B cell (primary cell): ENCODE results near the gene ANKS1A. TPM values are rescaled to one million over a fixed set of nuclear protein-coding genes. Genes with fewer than 3 reads are reported as not detected.
"Not testable (repeated sequence)": the region's sequence is repeated elsewhere in the genome, so short reads cannot be mapped to it uniquely, and the experiment has no call there.

ENCODE experiments used
- ATAC-seq: fragments of 200-7000 bp; cut with Tn5 transposase; one replicate; pipeline ENCODE4 v1.10.0; 2021; ENCODE audit warnings: low read depth, mild to moderate bottlenecking, moderate number of reproducible peaks, moderate library complexity
- CTCF ChIA-PET: fragments of 350-600 bp; sonication (Branson Sonifier 250); formaldehyde crosslinking; loops from one replicate; lab custom pipeline; 2021; ENCODE audit warnings: antibody characterized with exemption, inconsistent platforms; lab: Charles Lee
- POLR2A ChIA-PET: fragments of 350-600 bp; sonication (Branson Sonifier 250); formaldehyde crosslinking; loops from one replicate; lab custom pipeline; 2021; ENCODE audit warnings: antibody characterized with exemption; lab: Charles Lee
- DNase-seq: peaks from one replicate; pipeline ENCODE4 v3.0.0; 2013
- H2AFZ ChIP-seq: 2 replicates; pipeline ENCODE4 v1.6.1; 2012; ENCODE audit warnings: mild to moderate bottlenecking, low read depth, low read length; ENCODE audit not compliant: insufficient read depth, poor library complexity, severe bottlenecking
- H3K27ac ChIP-seq, 2 donors: 1 replicate in 1 of 2; 2 replicates in 1 of 2; pipeline ENCODE4 v1.5.1; 2012 to 2013; ENCODE audit warnings: low read length in 2 of 2, mild to moderate bottlenecking in 2 of 2, moderate library complexity in 1 of 2
- H3K27me3 ChIP-seq, 4 experiments: fragments of 200-600 bp in 1 of 4; sonication (generic) in 1 of 4; replicated peaks in 1 of 4; 1 replicate in 2 of 4; 2 replicates in 2 of 4; pipeline versions ENCODE4 v1.6.1 to v1.7.0; 2013 to 2016; ENCODE audit warnings: low read length in 3 of 4, mild to moderate bottlenecking in 2 of 4, mixed read lengths in 1 of 4, moderate library complexity in 1 of 4; ENCODE audit not compliant: insufficient read depth in 4 of 4, control insufficient read depth in 3 of 4; ENCODE audit errors: control extremely low read depth in 1 of 4
- H3K36me3 ChIP-seq, 2 experiments: replicated peaks in 1 of 2; 1 replicate in 1 of 2; 2 replicates in 1 of 2; pipeline versions ENCODE4 v1.6.1 to v1.7.1; 2013; ENCODE audit warnings: low read length in 1 of 2; ENCODE audit not compliant: insufficient read depth in 2 of 2, control insufficient read depth in 1 of 2; ENCODE audit errors: control extremely low read depth in 1 of 2, extremely low read depth in 1 of 2
- H3K4me1 ChIP-seq, 2 donors: fragments of 200-600 bp in 1 of 2; sonication (generic) in 1 of 2; 1 replicate in 1 of 2; 2 replicates in 1 of 2; pipeline versions ENCODE4 v1.5.1 to v1.6.1; 2013 to 2017; ENCODE audit warnings: low read length in 2 of 2; ENCODE audit not compliant: control insufficient read depth in 2 of 2, insufficient read depth in 2 of 2
- H3K4me2 ChIP-seq: replicated peaks from 2 replicates; pipeline ENCODE3; 2012; ENCODE audit warnings: mild to moderate bottlenecking, low read depth, low read length; ENCODE audit not compliant: poor library complexity, severe bottlenecking
- H3K4me3 ChIP-seq, 5 experiments: fragments of 200-600 bp in 1 of 5; sonication (generic) in 1 of 5; 1 replicate in 3 of 5; 2 replicates in 2 of 5; pipeline versions ENCODE4 v1.5.1 to v1.7.0; 2011 to 2016; ENCODE audit warnings: low read length in 4 of 5, mild to moderate bottlenecking in 4 of 5, low read depth in 2 of 5, control low read depth in 1 of 5, moderate library complexity in 1 of 5; ENCODE audit not compliant: insufficient read depth in 1 of 5; ENCODE audit errors: control extremely low read depth in 1 of 5, extremely low read depth in 1 of 5
- H3K79me2 ChIP-seq: fragments of 200-600 bp; sonication (generic); one replicate; pipeline ENCODE4 v1.6.0; 2016; ENCODE audit warnings: low read length; ENCODE audit not compliant: control insufficient read depth, insufficient read depth
- H3K9ac ChIP-seq: fragments of 200-600 bp; sonication (generic); 2 replicates; pipeline ENCODE4 v1.6.1; 2017; ENCODE audit warnings: mild to moderate bottlenecking, low read length, moderate library complexity
- H3K9me3 ChIP-seq, 3 donors: one replicate each; pipeline versions ENCODE4 v1.6.1 to v1.7.1; 2013; ENCODE audit warnings: low read length in 2 of 3; ENCODE audit not compliant: control insufficient read depth in 2 of 3, insufficient read depth in 1 of 3; ENCODE audit errors: control extremely low read depth in 1 of 3
- H4K20me1 ChIP-seq: 2 replicates; pipeline ENCODE4 v1.6.0; 2012; ENCODE audit warnings: mild to moderate bottlenecking, low read length; ENCODE audit not compliant: insufficient read depth, control insufficient read depth, poor library complexity, severe bottlenecking
- H3K27ac Mint-ChIP-seq: one replicate; pipeline ENCODE4 v1.8.0; 2021; ENCODE audit warnings: mixed read lengths
- H3K27me3 Mint-ChIP-seq: one replicate; pipeline ENCODE4 v1.8.0; 2021; ENCODE audit warnings: mixed read lengths
- H3K4me1 Mint-ChIP-seq: one replicate; pipeline ENCODE4 v1.8.0; 2021; ENCODE audit warnings: mixed read lengths
- H3K4me3 Mint-ChIP-seq: one replicate; pipeline ENCODE4 v1.8.0; 2021; ENCODE audit warnings: mixed read lengths
- H3K9me3 Mint-ChIP-seq: one replicate; pipeline ENCODE4 v1.8.0; 2022; ENCODE audit warnings: mixed read lengths; ENCODE audit not compliant: insufficient read depth
- CTCF ChIP-seq: fragments of 200-600 bp; IDR thresholded peaks from one replicate; pipeline ENCODE4 v1.8.0; 2022; ENCODE audit warnings: antibody characterized with exemption, mild to moderate bottlenecking
- EZH2 ChIP-seq: IDR thresholded peaks from 2 replicates; pipeline ENCODE4 v1.6.1; 2012; ENCODE audit warnings: borderline replicate concordance, low read depth, mild to moderate bottlenecking, moderate library complexity, low read length; ENCODE audit not compliant: insufficient read depth, poor library complexity, severe bottlenecking
- whole genome bisulfite sequencing: methylation state at CpG from one replicate; pipeline ENCODE4 v1.1.5; 2013; ENCODE audit warnings: missing lambda C conversion rate; ENCODE audit not compliant: insufficient coverage; 5-methylcytosine and 5-hydroxymethylcytosine counted together
- intact Hi-C: fragments of 100-400 bp; cut with micrococcal nuclease; formaldehyde crosslinking; loops from one replicate; pipeline ENCODE4 v1.10.0; 2022
- polyA plus RNA-seq: library from polyadenylated mRNA; depleted of rRNA; stranded (reverse); fragments of >200 nt; gene quantifications from 2 replicates; pipeline ENCODE4 v1.2.3, GENCODE V29; 2012
- total RNA-seq, 2 donors: library from RNA; stranded (reverse); fragments of 120-200 nt in 1 of 2; gene quantifications; 1 replicate in 1 of 2; 2 replicates in 1 of 2; pipeline versions ENCODE4 v1.2.3 to v1.2.4, GENCODE V29; 2013 to 2022

The ANKS1A gene
- total and polyA plus RNA-seq, 2 donors (not counting 1 experiment from before 2014, with no cell fraction given): 3.4 to 19.7 TPM

- H3K4me1 ChIP-seq, H3K27me3 Mint-ChIP-seq, POLR2A ChIA-PET, H3K4me3 Mint-ChIP-seq, DNase-seq, H4K20me1 ChIP-seq, H3K4me3 ChIP-seq, H3K27ac Mint-ChIP-seq, H3K9me3 ChIP-seq, CTCF ChIA-PET, H3K4me2 ChIP-seq, H2AFZ ChIP-seq, intact Hi-C loops, H3K9ac ChIP-seq, ATAC-seq, H3K79me2 ChIP-seq, H3K27ac ChIP-seq, H3K4me1 Mint-ChIP-seq, H3K36me3 ChIP-seq, H3K27me3 ChIP-seq: not testable (repeated sequence)
- H3K9me3 Mint-ChIP-seq: peaks cover 11% of the 10 kb centered on the region
- 100% methylated on average over 2 of the region's 5 CpGs for WGBS
Measured at GRCh38 chr6:35107761-35108160, 218.7 kb downstream of the ANKS1A start.

GRCh38 chr6:35108309-35108885 is 219.3 kb downstream of the ANKS1A start:
- Histone ChIP-seq H3K9me3 (peaks cover 0 to 10% (median 0%) of the 10 kb centered on the region in 3 donors), H3K36me3 (no peaks in the 10 kb centered on the region), H3K4me2 (no peak overlapping the region), H3K27me3 (no peaks in the 10 kb centered on the region), H3K27ac (no peak overlapping the region), H3K4me3 (no peak overlapping the region), H2AFZ (no peak overlapping the region), H3K4me1 (peaks cover 0 to 3% of the 10 kb centered on the region in 2 donors), H4K20me1 (no peaks in the 10 kb centered on the region), H3K79me2 (no peaks in the 10 kb centered on the region), H3K9ac (no peak overlapping the region)
- no peak for ATAC-seq
- no peak for DNase-seq
- POLR2A ChIA-PET: no interaction called here
- no peak overlapping the region for H3K27ac Mint-ChIP-seq
- H3K4me3 Mint-ChIP-seq: no peak overlapping the region
- CTCF ChIA-PET: no interaction called here
- peaks cover 11% of the 10 kb centered on the region for H3K9me3 Mint-ChIP-seq
- intact Hi-C loops: no loop called here
- no peaks in the 10 kb centered on the region for H3K4me1 Mint-ChIP-seq
- WGBS: no CpG with 5 or more reads among the region's 2 CpGs
- H3K27me3 Mint-ChIP-seq: peaks cover 5% of the 10 kb centered on the region
- TF ChIP-seq EZH2: no peak
- TF ChIP-seq CTCF: no peak
